HepG2 (cell line): ENCODE measurements around the gene FCN1. TPM values are rescaled to one million over a fixed set of nuclear protein-coding genes. Genes with fewer than 3 reads are reported as not detected.

Experiments used
- ATAC-seq: fragments of 200-7000 bp; cut with Tn5 transposase; 3 replicates; pipeline ENCODE4 v1.9.1; 2020; ENCODE audit warnings: mild to moderate bottlenecking, moderate library complexity
- BruUV-seq: library from RNA; stranded (reverse); fragments of 400-500 nt; replicated peaks from 2 replicates; lab custom pipeline; 2021; lab: Mats Ljungman, UMichigan
- CTCF ChIA-PET: fragments of 300-600 bp; formaldehyde crosslinking; extraction: SDS; loops from one replicate; lab custom pipeline; 2021; ENCODE audit warnings: low total read pairs, inconsistent platforms, low intra/inter-chr PET ratio; lab: Yijun Ruan, JAX
- POLR2A ChIA-PET: fragments of 350-600 bp; sonication (Branson Sonifier 250); formaldehyde crosslinking; loops from one replicate; lab custom pipeline; 2020; ENCODE audit warnings: antibody characterized with exemption, inconsistent platforms; lab: Yijun Ruan, JAX
- DNase-seq: peaks from one replicate; pipeline ENCODE4 v3.0.0-alpha.2; 2015; ENCODE audit warnings: low spot score
- FAIRE-seq: peaks from 3 replicates; lab custom pipeline; 2011; peaks lifted over from hg19 to GRCh38; lab: Jason Lieb, UNC
- H2AFZ ChIP-seq: one replicate; pipeline ENCODE4 v1.6.1; 2011; ENCODE audit warnings: low read length, inconsistent platforms
- H3K27ac ChIP-seq: fragments of 300-600 bp; 3 replicates; pipeline ENCODE4 v1.8.0; 2011; ENCODE audit warnings: mixed run types, mild to moderate bottlenecking, mixed read lengths, low read length, inconsistent platforms; ENCODE audit not compliant: insufficient read depth; ENCODE audit errors: extremely low read length
- H3K27me3 ChIP-seq, 2 experiments: fragments of 200-600 bp in 1 of 2; 2 replicates in 1 of 2; 3 replicates in 1 of 2; pipeline versions ENCODE4 v1.6.0 to v1.8.0; 2011; ENCODE audit warnings: low read length in 2 of 2, mild to moderate bottlenecking in 2 of 2, moderate library complexity in 2 of 2, inconsistent platforms in 1 of 2; ENCODE audit not compliant: insufficient read depth in 2 of 2, control insufficient read depth in 1 of 2
- H3K36me3 ChIP-seq, 2 experiments: fragments of 200-600 bp in 1 of 2; replicated peaks in 1 of 2; 2 replicates in 1 of 2; 3 replicates in 1 of 2; pipeline versions ENCODE4 v1.5.1 to v1.8.0; 2011; ENCODE audit warnings: low read length in 2 of 2, inconsistent platforms in 1 of 2; ENCODE audit not compliant: insufficient read depth in 2 of 2, control insufficient read depth in 1 of 2
- H3K4me1 ChIP-seq: 2 replicates; pipeline ENCODE4 v1.5.1; 2012; ENCODE audit warnings: low read length, inconsistent platforms; ENCODE audit not compliant: insufficient read depth
- H3K4me2 ChIP-seq: 2 replicates; pipeline ENCODE4 v1.6.0; 2011; ENCODE audit warnings: low read depth, low read length, inconsistent platforms
- H3K4me3 ChIP-seq, 3 experiments: fragments of 200-600 bp in 1 of 3; sonication (generic), shearing (Covaris generic) in 1 of 3; replicated peaks in 1 of 3; 2 replicates each; pipeline ENCODE4 v1.5.1; 2011 to 2016; ENCODE audit warnings: low read length in 3 of 3, inconsistent platforms in 2 of 3, low read depth in 2 of 3, mild to moderate bottlenecking in 2 of 3, control low read depth in 1 of 3, mixed read lengths in 1 of 3; ENCODE audit not compliant: insufficient read depth in 1 of 3
- H3K79me2 ChIP-seq: one replicate; pipeline ENCODE4 v1.6.1; 2011; ENCODE audit warnings: low read length, inconsistent platforms; ENCODE audit not compliant: insufficient read depth
- H3K9ac ChIP-seq: 2 replicates; pipeline ENCODE4 v1.6.0; 2011; ENCODE audit warnings: mild to moderate bottlenecking, low read depth, low read length, inconsistent platforms; ENCODE audit not compliant: insufficient read depth
- H3K9me3 ChIP-seq: 2 replicates; pipeline ENCODE4 v1.5.1; 2012; ENCODE audit warnings: mild to moderate bottlenecking, low read length
- H4K20me1 ChIP-seq: 2 replicates; pipeline ENCODE4 v1.6.0; 2011; ENCODE audit warnings: inconsistent platforms, mild to moderate bottlenecking, low read length, moderate library complexity; ENCODE audit not compliant: insufficient read depth
- ARID2 ChIP-seq: sonication (generic); formaldehyde crosslinking; IDR thresholded peaks from 2 replicates; pipeline ENCODE4 v1.8.1; 2022; ENCODE audit warnings: mild to moderate bottlenecking, missing genetic modification reagents, borderline replicate concordance
- ATF7-NPFF ChIP-seq: sonication (generic); formaldehyde crosslinking; IDR thresholded peaks from 2 replicates; pipeline ENCODE4 v1.8.1; 2023; ENCODE audit warnings: mild to moderate bottlenecking, low read depth, missing genetic modification reagents, moderate library complexity
- ERF ChIP-seq: IDR thresholded peaks from 2 replicates; pipeline ENCODE4 v1.6.1; 2018; ENCODE audit warnings: missing biosample characterization, missing genetic modification reagents
- MTA3 ChIP-seq: sonication (generic); formaldehyde crosslinking; IDR thresholded peaks from 2 replicates; pipeline ENCODE4 v1.4.0; 2020; ENCODE audit warnings: missing genetic modification reagents
- RELA ChIP-seq: sonication (generic); formaldehyde crosslinking; IDR thresholded peaks from 2 replicates; pipeline ENCODE4 v1.4.0; 2020; ENCODE audit warnings: missing genetic modification reagents
- ZFP36L1 ChIP-seq: sonication (generic); formaldehyde crosslinking; IDR thresholded peaks from 2 replicates; pipeline ENCODE4 v1.8.0; 2022; ENCODE audit warnings: mild to moderate bottlenecking, missing genetic modification reagents, moderate library complexity
- ZNF333 ChIP-seq: sonication (generic); formaldehyde crosslinking; IDR thresholded peaks from 2 replicates; pipeline ENCODE4 v1.4.0; 2020; ENCODE audit warnings: mild to moderate bottlenecking, missing genetic modification reagents, borderline replicate concordance
- ZNF75D ChIP-seq: sonication (generic); formaldehyde crosslinking; IDR thresholded peaks from 2 replicates; pipeline ENCODE4 v1.8.1; 2023; ENCODE audit warnings: missing genetic modification reagents, mild to moderate bottlenecking, borderline replicate concordance
- WGBS: methylation state at CpG from one replicate; pipeline ENCODE4 v1.1.6; 2017; ENCODE audit warnings: low lambda C conversion rate; 5-methylcytosine and 5-hydroxymethylcytosine counted together
- in situ Hi-C: cut with HindIII; loops from 2 replicates; pipeline ENCODE4 v1.10.0; 2017; ENCODE audit warnings: low pct_unique_long_range_greater_than_20kb; ENCODE audit not compliant: extremely low pct_ligation_motif_present
- intact Hi-C: fragments of 100-400 bp; cut with micrococcal nuclease; formaldehyde crosslinking; loops from one replicate; pipeline ENCODE4 v1.10.0; 2022; ENCODE audit not compliant: unreplicated experiment
- polyA plus RNA-seq, 8 experiments: library from polyadenylated mRNA; depleted of rRNA in 3 of 8; stranded (reverse) in 7 of 8; unstranded in 1 of 8; fragments of >200 nt; fragmentation: Illumina TruSeq in 4 of 8; extraction: Trizol in 4 of 8; gene quantifications; 2 replicates each; pipeline versions ENCODE4 v1.2.1 to v1.2.3, GENCODE V29; 2011 to 2016; ENCODE audit warnings: low read depth in 4 of 8, missing spikeins in 1 of 8, mixed read lengths in 1 of 8; ENCODE audit not compliant: insufficient read depth in 1 of 8
- total RNA-seq, 5 experiments: library from RNA; depleted of rRNA; stranded (reverse); fragments of >200 nt; fragmentation: Illumina TruSeq; extraction: Trizol; gene quantifications; 2 replicates each; pipeline ENCODE4 v1.2.3, GENCODE V29; 2016; ENCODE audit warnings: low read depth in 1 of 5
- TF ChIP-seq, protein P1 (sequence below): IDR thresholded peaks from 2 replicates; pipeline ENCODE4 v1.6.1; 2016
- TF ChIP-seq, protein P2 (sequence below): sonication (generic); formaldehyde crosslinking; IDR thresholded peaks from 2 replicates; pipeline ENCODE4 v1.4.0; 2020; ENCODE audit warnings: missing genetic modification reagents
- TF ChIP-seq, protein P3 (sequence below): IDR thresholded peaks from 2 replicates; pipeline ENCODE4 v1.6.1; 2016; ENCODE audit warnings: missing biosample characterization, missing genetic modification reagents, low read depth
- TF ChIP-seq, protein P4 (sequence below): sonication (generic); formaldehyde crosslinking; IDR thresholded peaks from 2 replicates; pipeline ENCODE4 v1.8.1; 2022; ENCODE audit warnings: mild to moderate bottlenecking, missing genetic modification reagents

The FCN1 gene
- total and polyA plus RNA-seq, 2 of the 13 experiments (the other 11 are each of a cell fraction or from before 2014, with no cell fraction given) = not detected

DNA sequence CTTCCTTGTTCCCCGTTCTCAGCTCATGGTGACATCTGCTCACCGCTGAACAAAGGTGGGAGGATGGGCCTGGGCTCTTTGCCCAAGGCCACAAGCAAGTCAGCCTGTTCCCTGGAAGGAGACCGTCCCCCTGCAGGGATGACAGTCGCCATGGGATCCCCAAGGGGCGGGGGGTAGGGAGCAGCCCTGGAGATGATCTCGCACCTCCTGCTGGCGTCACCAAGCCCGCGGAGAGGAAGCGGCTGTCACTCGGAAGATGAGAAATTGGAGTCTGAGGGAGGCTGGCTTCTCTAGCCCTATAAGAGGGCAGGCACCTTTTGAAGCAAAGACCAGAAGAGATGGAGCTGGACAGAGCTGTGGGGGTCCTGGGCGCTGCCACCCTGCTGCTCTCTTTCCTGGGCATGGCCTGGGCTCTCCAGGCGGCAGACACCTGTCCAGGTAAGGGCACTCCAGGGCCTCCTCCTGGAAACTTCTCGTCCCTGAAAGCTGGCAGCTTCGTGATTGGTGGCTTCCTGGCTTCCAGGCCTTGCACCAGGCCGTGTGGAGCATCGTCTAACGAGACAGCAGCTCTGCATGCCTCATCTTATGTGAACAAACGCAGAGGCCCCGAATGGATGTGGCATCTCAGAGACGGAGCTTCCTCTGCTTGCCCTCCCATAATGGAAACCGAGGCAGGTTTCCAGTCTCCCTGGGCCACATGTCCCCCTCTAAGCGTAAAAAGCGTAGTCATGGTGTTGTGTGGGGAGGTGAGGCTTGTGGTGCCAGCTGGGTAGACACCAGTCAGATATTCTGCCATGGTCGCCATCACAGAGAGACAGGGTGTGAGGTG is 37.0 kb downstream of the FCN1 start, which contains the start of gene FCN2:
FCN2 (plus strand) TSS at position 327 of the 829 bp plus-strand sequence; CDS start at position 339, 12 bp downstream.
- Histone ChIP-seq H3K36me3 (no peaks in the 10 kb centered on the region), H3K4me3 (no peak within 1 kb of the TSS), H2AFZ (no peak within 1 kb of the TSS), H3K79me2 (no peaks in the 10 kb centered on the region), H3K27me3 (peaks cover 6 to 40% of the 10 kb centered on the region in 2 experiments), H3K4me2 (no peak within 1 kb of the TSS), H4K20me1 (no peaks in the 10 kb centered on the region), H3K27ac (no peak within 1 kb of the TSS), H3K4me1 (no peaks in the 10 kb centered on the region), H3K9me3 (no peaks in the 10 kb centered on the region), H3K9ac (no peak within 1 kb of the TSS)
- FAIRE-seq (no peak), ATAC-seq (no peak), DNase-seq (no peak)
- in situ Hi-C loops (no loop called here), intact Hi-C loops (no loop called here)
- WGBS = 7% methylated on average over 25 of the region's 25 CpGs
- ChIA-PET CTCF (no interaction called here), POLR2A (no interaction called here)
- no TSS peak for BruUV-seq
- TF ChIP-seq ERF (CRISPR knock-in tag) = no peak
- no peak for TF ChIP-seq ZFP36L1 (CRISPR knock-in tag)
- no peak for TF ChIP-seq RELA (CRISPR knock-in tag)
- TF ChIP-seq ZNF75D = no peak
- TF ChIP-seq, protein P1, sequence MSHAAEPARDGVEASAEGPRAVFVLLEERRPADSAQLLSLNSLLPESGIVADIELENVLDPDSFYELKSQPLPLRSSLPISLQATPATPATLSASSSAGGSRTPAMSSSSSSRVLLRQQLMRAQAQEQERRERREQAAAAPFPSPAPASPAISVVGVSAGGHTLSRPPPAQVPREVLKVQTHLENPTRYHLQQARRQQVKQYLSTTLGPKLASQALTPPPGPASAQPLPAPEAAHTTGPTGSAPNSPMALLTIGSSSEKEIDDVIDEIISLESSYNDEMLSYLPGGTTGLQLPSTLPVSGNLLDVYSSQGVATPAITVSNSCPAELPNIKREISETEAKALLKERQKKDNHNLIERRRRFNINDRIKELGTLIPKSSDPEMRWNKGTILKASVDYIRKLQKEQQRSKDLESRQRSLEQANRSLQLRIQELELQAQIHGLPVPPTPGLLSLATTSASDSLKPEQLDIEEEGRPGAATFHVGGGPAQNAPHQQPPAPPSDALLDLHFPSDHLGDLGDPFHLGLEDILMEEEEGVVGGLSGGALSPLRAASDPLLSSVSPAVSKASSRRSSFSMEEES (CRISPR knock-in tag) = no peak
- no peak for TF ChIP-seq ATF7-NPFF (CRISPR knock-in tag)
- no peak for TF ChIP-seq MTA3 (CRISPR knock-in tag)
- TF ChIP-seq, protein P2, sequence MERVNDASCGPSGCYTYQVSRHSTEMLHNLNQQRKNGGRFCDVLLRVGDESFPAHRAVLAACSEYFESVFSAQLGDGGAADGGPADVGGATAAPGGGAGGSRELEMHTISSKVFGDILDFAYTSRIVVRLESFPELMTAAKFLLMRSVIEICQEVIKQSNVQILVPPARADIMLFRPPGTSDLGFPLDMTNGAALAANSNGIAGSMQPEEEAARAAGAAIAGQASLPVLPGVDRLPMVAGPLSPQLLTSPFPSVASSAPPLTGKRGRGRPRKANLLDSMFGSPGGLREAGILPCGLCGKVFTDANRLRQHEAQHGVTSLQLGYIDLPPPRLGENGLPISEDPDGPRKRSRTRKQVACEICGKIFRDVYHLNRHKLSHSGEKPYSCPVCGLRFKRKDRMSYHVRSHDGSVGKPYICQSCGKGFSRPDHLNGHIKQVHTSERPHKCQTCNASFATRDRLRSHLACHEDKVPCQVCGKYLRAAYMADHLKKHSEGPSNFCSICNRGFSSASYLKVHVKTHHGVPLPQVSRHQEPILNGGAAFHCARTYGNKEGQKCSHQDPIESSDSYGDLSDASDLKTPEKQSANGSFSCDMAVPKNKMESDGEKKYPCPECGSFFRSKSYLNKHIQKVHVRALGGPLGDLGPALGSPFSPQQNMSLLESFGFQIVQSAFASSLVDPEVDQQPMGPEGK (CRISPR knock-in tag) = no peak
- TF ChIP-seq, protein P3, sequence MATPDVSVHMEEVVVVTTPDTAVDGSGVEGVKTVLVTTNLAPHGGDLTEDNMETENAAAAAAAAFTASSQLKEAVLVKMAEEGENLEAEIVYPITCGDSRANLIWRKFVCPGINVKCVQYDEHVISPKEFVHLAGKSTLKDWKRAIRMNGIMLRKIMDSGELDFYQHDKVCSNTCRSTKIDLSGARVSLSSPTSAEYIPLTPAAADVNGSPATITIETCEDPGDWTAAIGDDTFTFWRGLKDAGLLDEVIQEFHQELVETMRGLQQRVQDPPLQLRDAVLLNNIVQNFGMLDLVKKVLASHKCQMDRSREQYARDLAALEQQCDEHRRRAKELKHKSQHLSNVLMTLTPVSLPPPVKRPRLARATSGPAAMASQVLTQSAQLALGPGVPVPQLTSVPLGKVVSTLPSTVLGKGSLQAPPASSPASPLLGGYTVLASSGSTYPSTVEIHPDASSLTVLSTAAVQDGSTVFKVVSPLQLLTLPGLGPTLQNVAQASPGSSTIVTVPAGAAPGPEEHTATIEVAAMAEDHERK = no peak
- TF ChIP-seq, protein P4, sequence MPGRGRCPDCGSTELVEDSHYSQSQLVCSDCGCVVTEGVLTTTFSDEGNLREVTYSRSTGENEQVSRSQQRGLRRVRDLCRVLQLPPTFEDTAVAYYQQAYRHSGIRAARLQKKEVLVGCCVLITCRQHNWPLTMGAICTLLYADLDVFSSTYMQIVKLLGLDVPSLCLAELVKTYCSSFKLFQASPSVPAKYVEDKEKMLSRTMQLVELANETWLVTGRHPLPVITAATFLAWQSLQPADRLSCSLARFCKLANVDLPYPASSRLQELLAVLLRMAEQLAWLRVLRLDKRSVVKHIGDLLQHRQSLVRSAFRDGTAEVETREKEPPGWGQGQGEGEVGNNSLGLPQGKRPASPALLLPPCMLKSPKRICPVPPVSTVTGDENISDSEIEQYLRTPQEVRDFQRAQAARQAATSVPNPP (CRISPR knock-in tag) = no peak
- no peak for TF ChIP-seq ZNF333 (CRISPR knock-in tag)
- no peak for TF ChIP-seq ARID2
